Measurements from ENCODE around the gene SLC25A48.

Gene SLC25A48

GRCh38 chr5:135825373-135826220 is 8.9 kb upstream of the SLC25A48 start:
- H3K9me3 Mint-ChIP-seq = no peaks in the 10 kb centered on the region
- H3K4me1 Mint-ChIP-seq (ENCODE audit: low read depth) = peaks cover 3% of the 10 kb centered on the region

GRCh38 chr5:135826221-135826525 is 8.3 kb upstream of the SLC25A48 start:
- Mint-ChIP-seq H3K27ac (no peak overlapping the region), H3K4me3 (no peak overlapping the region), H3K4me1 (ENCODE audit: low read depth) (peaks cover 3% of the 10 kb centered on the region), H3K27me3 (ENCODE audit: low read depth) (peaks cover 3% of the 10 kb centered on the region), H3K9me3 (no peaks in the 10 kb centered on the region), H3K36me3 (ENCODE audit: low read depth) (no peaks in the 10 kb centered on the region)
- no peak for DNase-seq (ENCODE audit: low spot score)

More at GRCh38 chr5:135825373-135826220, 8.9 kb upstream of the SLC25A48 start:
- H3K27me3 Mint-ChIP-seq (ENCODE audit: low read depth) = peaks cover 3% of the 10 kb centered on the region
- no peak for DNase-seq (ENCODE audit: low spot score)
- H3K36me3 Mint-ChIP-seq (ENCODE audit: low read depth) = no peaks in the 10 kb centered on the region
- H3K4me3 Mint-ChIP-seq = no peak overlapping the region
- no peak overlapping the region for H3K27ac Mint-ChIP-seq

- Mint-ChIP-seq H3K36me3 (ENCODE audit: low read depth) (no peaks in the 10 kb centered on the region), H3K4me1 (ENCODE audit: low read depth) (peaks cover 3% of the 10 kb centered on the region), H3K27ac (no peak overlapping the region), H3K4me3 (no peak overlapping the region), H3K27me3 (ENCODE audit: low read depth) (peaks cover 11% of the 10 kb centered on the region), H3K9me3 (no peaks in the 10 kb centered on the region)
- no peak for DNase-seq (ENCODE audit: low spot score)
These were observed 7.3 kb upstream of the SLC25A48 start for GRCh38 chr5:135826994-135827671.

GRCh38 chr5:135827965-135828781 is 6.3 kb upstream of the SLC25A48 start:
- peaks cover 3% of the 10 kb centered on the region for H3K4me1 Mint-ChIP-seq (ENCODE audit: low read depth)
- no peak overlapping the region for H3K27ac Mint-ChIP-seq
- H3K9me3 Mint-ChIP-seq = no peaks in the 10 kb centered on the region
- H3K4me3 Mint-ChIP-seq = no peak overlapping the region
- no peaks in the 10 kb centered on the region for H3K36me3 Mint-ChIP-seq (ENCODE audit: low read depth)
- H3K27me3 Mint-ChIP-seq (ENCODE audit: low read depth) = peaks cover 13% of the 10 kb centered on the region
- no peak for DNase-seq (ENCODE audit: low spot score)

DNA sequence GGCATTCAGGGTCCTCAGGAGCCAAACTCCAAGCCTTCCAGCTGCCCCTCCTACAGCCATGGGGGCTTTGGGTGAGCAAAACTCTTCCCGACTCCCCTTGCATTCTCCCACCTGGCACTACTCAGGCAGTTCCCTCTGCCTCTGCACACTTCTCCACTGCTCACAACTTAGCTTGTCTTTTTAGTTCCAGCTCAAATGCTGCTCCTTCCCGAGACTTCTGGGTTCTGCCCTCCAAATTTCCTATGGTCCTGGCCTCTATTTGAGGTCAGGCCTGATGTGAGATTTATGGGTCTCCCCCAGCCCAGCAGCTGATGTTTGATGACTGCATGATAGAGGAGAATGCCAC is 5.7 kb upstream of the SLC25A48 start:
- peaks cover 3% of the 10 kb centered on the region for H3K4me1 Mint-ChIP-seq (ENCODE audit: low read depth)
- H3K4me3 Mint-ChIP-seq = no peak overlapping the region
- H3K27ac Mint-ChIP-seq = no peak overlapping the region
- no peak for DNase-seq (ENCODE audit: low spot score)
- no peaks in the 10 kb centered on the region for H3K9me3 Mint-ChIP-seq
- peaks cover 13% of the 10 kb centered on the region for H3K27me3 Mint-ChIP-seq (ENCODE audit: low read depth)
- no peaks in the 10 kb centered on the region for H3K36me3 Mint-ChIP-seq (ENCODE audit: low read depth)

GRCh38 chr5:135829179-135829578 is 5.3 kb upstream of the SLC25A48 start:
- no peak overlapping the region for H3K4me3 Mint-ChIP-seq
- no peak overlapping the region for H3K27ac Mint-ChIP-seq
- no peaks in the 10 kb centered on the region for H3K9me3 Mint-ChIP-seq
- H3K36me3 Mint-ChIP-seq (ENCODE audit: low read depth) = no peaks in the 10 kb centered on the region
- DNase-seq (ENCODE audit: low spot score) = no peak
- peaks cover 4% of the 10 kb centered on the region for H3K4me1 Mint-ChIP-seq (ENCODE audit: low read depth)
- peaks cover 16% of the 10 kb centered on the region for H3K27me3 Mint-ChIP-seq (ENCODE audit: low read depth)

DNA sequence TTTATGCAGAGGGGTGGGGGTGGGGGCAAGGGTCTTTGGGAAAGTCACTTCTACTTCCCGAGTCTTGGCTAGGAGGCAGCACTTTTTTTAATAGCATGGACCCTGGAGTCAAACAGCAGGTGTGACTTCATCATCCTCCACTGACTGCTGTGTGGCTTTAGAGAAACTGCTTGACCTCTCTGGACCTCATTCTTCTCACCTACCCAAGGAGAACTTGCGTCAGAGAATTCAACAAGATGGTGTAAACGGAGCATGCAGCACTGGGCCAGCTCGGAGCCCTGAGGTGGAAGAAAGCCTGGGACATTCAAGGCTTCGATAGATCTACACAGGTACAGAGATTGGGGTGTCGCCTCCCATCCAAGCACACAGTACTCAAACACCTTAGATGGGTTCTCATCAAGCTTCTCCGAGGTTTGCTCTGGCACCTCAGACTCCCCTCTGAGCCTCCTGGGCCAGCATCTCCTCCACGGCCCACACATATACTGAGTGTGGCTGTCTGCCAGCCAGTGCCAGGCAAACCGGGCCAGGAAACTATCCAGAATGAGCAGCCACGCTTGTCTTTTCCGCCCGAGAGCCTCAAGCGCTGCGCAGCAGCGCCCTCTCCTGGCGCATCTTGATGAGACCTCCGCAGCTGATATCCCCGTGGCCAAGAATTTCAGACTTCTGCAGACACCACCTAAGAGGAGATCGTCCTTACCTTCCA is 4.6 kb upstream of the SLC25A48 start:
- Mint-ChIP-seq H3K4me1 (ENCODE audit: low read depth) (peaks cover 5% of the 10 kb centered on the region), H3K9me3 (no peaks in the 10 kb centered on the region), H3K27me3 (ENCODE audit: low read depth) (peaks cover 22% of the 10 kb centered on the region), H3K27ac (no peak overlapping the region), H3K4me3 (no peak overlapping the region), H3K36me3 (ENCODE audit: low read depth) (no peaks in the 10 kb centered on the region)
- DNase-seq (ENCODE audit: low spot score) = no peak

GRCh38 chr5:135830384-135830700 is 4.1 kb upstream of the SLC25A48 start:
- Mint-ChIP-seq H3K9me3 (no peaks in the 10 kb centered on the region), H3K4me1 (ENCODE audit: low read depth) (peaks cover 5% of the 10 kb centered on the region), H3K27me3 (ENCODE audit: low read depth) (peaks cover 26% of the 10 kb centered on the region), H3K4me3 (no peak overlapping the region), H3K36me3 (ENCODE audit: low read depth) (no peaks in the 10 kb centered on the region), H3K27ac (no peak overlapping the region)
- no peak for DNase-seq (ENCODE audit: low spot score)

DNA sequence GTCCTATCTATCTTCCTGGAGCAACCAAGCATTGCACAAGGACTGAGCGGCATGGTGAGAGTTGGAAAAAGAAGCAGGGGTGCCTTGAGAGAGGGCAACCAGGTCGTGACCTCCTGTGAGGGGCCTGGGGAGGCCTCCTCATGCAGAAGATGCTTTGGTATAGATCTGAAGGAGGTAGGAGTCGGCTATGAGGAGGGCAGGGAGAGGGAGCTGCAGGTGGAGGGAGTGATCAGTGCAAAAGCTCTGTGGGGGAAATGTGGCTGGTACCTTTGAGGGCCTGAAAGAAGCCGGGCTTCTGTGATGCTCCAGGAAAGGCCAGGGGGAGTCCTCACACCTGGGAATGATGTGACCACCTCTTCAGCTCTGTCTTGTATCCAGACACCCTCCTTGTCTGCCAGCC is 3.6 kb upstream of the SLC25A48 start:
- Mint-ChIP-seq H3K36me3 (ENCODE audit: low read depth) (no peaks in the 10 kb centered on the region), H3K27me3 (ENCODE audit: low read depth) (peaks cover 26% of the 10 kb centered on the region), H3K4me3 (no peak overlapping the region), H3K9me3 (no peaks in the 10 kb centered on the region), H3K4me1 (ENCODE audit: low read depth) (peaks cover 5% of the 10 kb centered on the region), H3K27ac (no peak overlapping the region)
- DNase-seq (ENCODE audit: low spot score) = no peak

DNA sequence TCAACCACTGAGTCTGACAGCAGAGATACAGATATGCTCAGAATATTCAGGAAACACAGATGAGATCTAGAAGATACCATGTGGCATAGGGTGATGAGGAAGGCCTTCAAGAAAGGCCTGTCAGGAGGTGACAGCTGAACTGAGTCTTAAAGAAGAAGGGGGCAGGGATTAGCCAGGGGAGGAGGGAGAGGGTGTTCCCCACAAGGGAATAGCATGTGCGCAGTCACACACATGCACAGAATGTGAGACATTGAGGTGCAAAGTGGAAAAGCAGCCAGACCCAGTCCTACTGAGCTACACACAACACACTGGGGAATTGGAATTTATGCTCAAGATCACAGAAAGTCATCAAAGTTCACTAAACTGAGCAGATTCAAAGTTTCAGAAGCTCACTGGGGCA is 3.0 kb upstream of the SLC25A48 start:
- Mint-ChIP-seq H3K36me3 (ENCODE audit: low read depth) (no peaks in the 10 kb centered on the region), H3K27ac (no peak overlapping the region), H3K9me3 (no peaks in the 10 kb centered on the region), H3K27me3 (ENCODE audit: low read depth) (peaks cover 30% of the 10 kb centered on the region), H3K4me1 (ENCODE audit: low read depth) (peaks cover 5% of the 10 kb centered on the region), H3K4me3 (no peak overlapping the region)
- DNase-seq (ENCODE audit: low spot score) = no peak

- H3K36me3 Mint-ChIP-seq (ENCODE audit: low read depth) = no peaks in the 10 kb centered on the region
- no peak overlapping the region for H3K4me3 Mint-ChIP-seq
- peaks cover 33% of the 10 kb centered on the region for H3K27me3 Mint-ChIP-seq (ENCODE audit: low read depth)
- H3K4me1 Mint-ChIP-seq (ENCODE audit: low read depth) = peaks cover 5% of the 10 kb centered on the region
- DNase-seq (ENCODE audit: low spot score) = no peak
- no peaks in the 10 kb centered on the region for H3K9me3 Mint-ChIP-seq
- no peak overlapping the region for H3K27ac Mint-ChIP-seq
These were observed 2.5 kb upstream of the SLC25A48 start for GRCh38 chr5:135831851-135832555.

DNA sequence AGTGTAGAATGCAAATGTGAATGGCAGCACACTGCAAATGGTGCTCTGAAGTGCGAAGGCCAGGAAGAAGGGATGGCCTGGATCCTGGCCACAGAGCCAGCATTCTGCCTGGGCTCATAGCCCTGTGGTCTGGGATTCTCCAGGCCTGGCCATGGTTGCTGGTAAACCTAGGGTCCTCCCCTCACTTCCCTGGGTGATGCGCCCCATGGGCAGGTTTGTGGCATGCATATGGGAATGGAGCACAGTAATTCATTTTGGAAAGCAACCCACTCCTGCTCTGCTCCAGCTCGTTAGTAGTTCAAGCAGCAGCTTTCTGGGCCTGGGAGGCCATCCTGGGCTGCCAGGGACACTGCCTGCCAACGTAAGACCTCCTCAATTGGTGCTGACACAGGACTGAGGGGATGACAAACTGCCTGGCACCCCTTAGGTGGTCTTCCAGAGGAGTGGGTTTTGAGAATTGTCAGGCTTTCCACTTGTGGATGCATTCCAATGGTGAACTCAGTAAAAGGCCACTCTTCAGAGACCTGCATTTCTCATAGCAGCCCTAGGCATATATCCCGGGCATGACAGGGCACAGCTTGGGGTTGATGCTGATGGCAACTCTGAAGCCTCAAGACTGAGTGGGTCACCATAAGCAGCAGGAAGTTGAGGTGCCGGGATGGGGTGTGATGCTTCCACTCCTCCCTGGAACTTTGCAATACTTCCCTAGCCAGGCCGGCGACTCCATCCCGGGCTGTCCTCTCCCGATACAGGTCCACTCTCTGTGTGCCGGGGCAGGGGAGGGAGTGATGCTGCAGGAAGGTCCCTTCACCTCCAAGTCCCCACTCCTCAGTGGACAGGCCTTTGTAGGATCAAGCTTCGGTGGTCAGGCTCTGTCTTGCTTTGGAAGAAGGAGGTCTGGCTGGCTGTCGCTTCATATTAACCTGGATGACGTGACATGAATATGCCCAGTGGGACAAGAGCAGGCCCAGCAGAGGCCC is 1.2 kb upstream of the SLC25A48 start:
- H3K36me3 Mint-ChIP-seq (ENCODE audit: low read depth) = no peaks in the 10 kb centered on the region
- no peak overlapping the region for H3K4me3 Mint-ChIP-seq
- peaks cover 5% of the 10 kb centered on the region for H3K9me3 Mint-ChIP-seq
- H3K27me3 Mint-ChIP-seq (ENCODE audit: low read depth) = peaks cover 33% of the 10 kb centered on the region
- DNase-seq (ENCODE audit: low spot score) = no peak
- no peak overlapping the region for H3K27ac Mint-ChIP-seq
- peaks cover 5% of the 10 kb centered on the region for H3K4me1 Mint-ChIP-seq (ENCODE audit: low read depth)
